ENCODE data around the gene HLX.

GRCh38 chr1:220877377-220878095 is 1.7 kb upstream of the HLX start:
- TF ChIP-seq CTCF (conservative IDR thresholded peaks at IDR 0.05; ENCODE audit: low read depth, low read length) (no peak), EZH2 (IDR thresholded peaks at IDR 0.05; ENCODE audit: low read length, unreplicated experiment) (no peak)

Data from PC-3 (cell line).